Fibroblast of lung (primary cell): Measurements from ENCODE around the gene MGAT1. TPM values are rescaled to one million over a fixed set of nuclear protein-coding genes. Genes with fewer than 3 reads are reported as not detected.

Source experiments
- DNase-seq, 2 donors: peaks; one replicate each; pipeline versions ENCODE4 v3.0.0 to v3.0.0-alpha.2; 2010; ENCODE audit warnings: low read depth in 2 of 2
- H2AFZ ChIP-seq: 2 replicates; pipeline ENCODE4 v1.5.1; 2012; ENCODE audit warnings: low read length, control low read depth, inconsistent platforms
- H3K27ac ChIP-seq: 2 replicates; pipeline ENCODE4 v1.5.1; 2011; ENCODE audit warnings: low read length, control low read depth; ENCODE audit not compliant: insufficient read depth
- H3K27me3 ChIP-seq: 2 replicates; pipeline ENCODE4 v1.5.1; 2011; ENCODE audit warnings: mild to moderate bottlenecking, low read length; ENCODE audit not compliant: control insufficient read depth, insufficient read depth
- H3K36me3 ChIP-seq: 2 replicates; pipeline ENCODE4 v1.5.1; 2011; ENCODE audit warnings: low read length; ENCODE audit not compliant: control insufficient read depth, insufficient read depth
- H3K4me1 ChIP-seq: 2 replicates; pipeline ENCODE4 v1.5.1; 2011; ENCODE audit warnings: low read length; ENCODE audit not compliant: control insufficient read depth, insufficient read depth; ENCODE audit errors: extremely low read depth
- H3K4me2 ChIP-seq: 2 replicates; pipeline ENCODE4 v1.5.1; 2011; ENCODE audit warnings: low read length, control low read depth; ENCODE audit not compliant: insufficient read depth; ENCODE audit errors: extremely low read depth
- H3K4me3 ChIP-seq, 4 experiments: fragments of 200-600 bp in 1 of 4; sonication (generic) in 1 of 4; replicated peaks in 1 of 4; 2 replicates each; pipeline ENCODE4 v1.5.1; 2011 to 2016; ENCODE audit warnings: low read length in 4 of 4, low read depth in 3 of 4, mild to moderate bottlenecking in 3 of 4, control low read depth in 2 of 4, inconsistent platforms in 1 of 4, mixed read lengths in 1 of 4; ENCODE audit not compliant: insufficient read depth in 1 of 4; ENCODE audit errors: control extremely low read depth in 1 of 4
- H3K79me2 ChIP-seq: 2 replicates; pipeline ENCODE4 v1.5.1; 2012; ENCODE audit warnings: mild to moderate bottlenecking, low read length, inconsistent platforms; ENCODE audit not compliant: control insufficient read depth, insufficient read depth
- H3K9ac ChIP-seq: 2 replicates; pipeline ENCODE4 v1.5.1; 2011; ENCODE audit warnings: mild to moderate bottlenecking, low read length, control low read depth; ENCODE audit not compliant: insufficient read depth
- H3K9me3 ChIP-seq: 2 replicates; pipeline ENCODE4 v1.5.1; 2012; ENCODE audit warnings: low read depth, low read length; ENCODE audit not compliant: control insufficient read depth, insufficient read depth
- H4K20me1 ChIP-seq: 2 replicates; pipeline ENCODE4 v1.5.1; 2011; ENCODE audit warnings: low read length; ENCODE audit not compliant: control insufficient read depth, insufficient read depth; ENCODE audit errors: extremely low read depth
- CTCF ChIP-seq, 2 donors: IDR thresholded peaks in 1 of 2; conservative IDR thresholded peaks in 1 of 2; 1 replicate in 1 of 2; 2 replicates in 1 of 2; pipeline ENCODE4 v1.5.1; 2011 to 2012; ENCODE audit warnings: low read length in 2 of 2, control low read depth in 1 of 2, inconsistent platforms in 1 of 2, low read depth in 1 of 2, mild to moderate bottlenecking in 1 of 2
- EZH2 ChIP-seq: IDR thresholded peaks from 2 replicates; pipeline ENCODE4 v1.5.1; 2012; ENCODE audit warnings: low read length, control low read depth, mild to moderate bottlenecking; ENCODE audit errors: missing control alignments
- polyA plus RNA-seq, 2 donors: library from polyadenylated mRNA; depleted of rRNA in 1 of 2; stranded (reverse) in 1 of 2; unstranded in 1 of 2; fragments of >200 nt; gene quantifications; 2 replicates each; pipeline ENCODE4 v1.2.1, GENCODE V29; 2011 to 2012; ENCODE audit warnings: missing spikeins in 1 of 2
- total RNA-seq: library from RNA; depleted of rRNA; stranded (reverse); fragments of >200 nt; gene quantifications from 2 replicates; pipeline ENCODE4 v1.2.1, GENCODE V29; 2014

MGAT1 gene
- total and polyA plus RNA-seq, 2 donors (not counting 1 experiment from before 2014, with no cell fraction given): 72.5 to 90.4 TPM

GRCh38 chr5:180839227-180839626, 36.6 kb upstream of the MGAT1 start:
- no peaks in the 10 kb centered on the region for H4K20me1 ChIP-seq
- no peak overlapping the region for H3K4me3 ChIP-seq
- no peak overlapping the region for H3K4me2 ChIP-seq
- DNase-seq: no peak
- H3K36me3 ChIP-seq: peaks cover 3% of the 10 kb centered on the region
- no peak overlapping the region for H2AFZ ChIP-seq
- H3K79me2 ChIP-seq: no peaks in the 10 kb centered on the region
- H3K27me3 ChIP-seq: no peaks in the 10 kb centered on the region
- TF ChIP-seq CTCF (conservative IDR thresholded peaks at IDR 0.05 in 1 of 2, IDR thresholded peaks at IDR 0.05 in 1 of 2; ENCODE audit: low read depth in 1 of 2, low read length in 2 of 2) (no peak), EZH2 (no peak)
- no peaks in the 10 kb centered on the region for H3K9me3 ChIP-seq
- H3K4me1 ChIP-seq: no peaks in the 10 kb centered on the region
- H3K9ac ChIP-seq: no peak overlapping the region
- H3K27ac ChIP-seq: no peak overlapping the region

- Histone ChIP-seq H3K4me3 (no peak overlapping the region), H3K27me3 (no peaks in the 10 kb centered on the region), H4K20me1 (no peaks in the 10 kb centered on the region), H3K9ac (no peak overlapping the region), H3K27ac (no peak overlapping the region), H3K79me2 (no peaks in the 10 kb centered on the region), H3K9me3 (no peaks in the 10 kb centered on the region), H3K4me1 (no peaks in the 10 kb centered on the region), H2AFZ (no peak overlapping the region), H3K4me2 (no peak overlapping the region), H3K36me3 (peaks cover 3% of the 10 kb centered on the region)
- no peak for DNase-seq
- TF ChIP-seq CTCF (conservative IDR thresholded peaks at IDR 0.05 in 1 of 2, IDR thresholded peaks at IDR 0.05 in 1 of 2; ENCODE audit: low read depth in 1 of 2, low read length in 2 of 2) (no peak), EZH2 (no peak)
Observed at GRCh38 chr5:180837478-180837877, 34.9 kb upstream of the MGAT1 start.

- H3K9ac ChIP-seq: no peak overlapping the region
Observed at GRCh38 chr5:180832638-180833068, 30.0 kb upstream of the MGAT1 start.

More at GRCh38 chr5:180832638-180833068, 30.0 kb upstream of the MGAT1 start:
- H3K27me3 ChIP-seq: no peaks in the 10 kb centered on the region
- no peak for DNase-seq
- H4K20me1 ChIP-seq: no peaks in the 10 kb centered on the region
- TF ChIP-seq EZH2 (no peak), CTCF (conservative IDR thresholded peaks at IDR 0.05 in 1 of 2, IDR thresholded peaks at IDR 0.05 in 1 of 2; ENCODE audit: low read depth in 1 of 2, low read length in 2 of 2) (no peak)
- peaks cover 3% of the 10 kb centered on the region for H3K36me3 ChIP-seq
- H2AFZ ChIP-seq: no peak overlapping the region
- H3K4me3 ChIP-seq: peak overlapping the region in 3 of 4 experiments; percentile 88 to 89 (median 88)
- peak overlapping the region; percentile 100 for H3K4me2 ChIP-seq
- H3K79me2 ChIP-seq: peaks cover 9% of the 10 kb centered on the region
- peaks cover 3% of the 10 kb centered on the region for H3K4me1 ChIP-seq
- no peak overlapping the region for H3K27ac ChIP-seq
- H3K9me3 ChIP-seq: no peaks in the 10 kb centered on the region
